Activated CD8-positive, alpha-beta memory T cell treated with anti-CD3 and anti-CD28 coated beads for 4 hours (primary cell): ENCODE results near the gene ZNHIT1.

Source experiments
- DNase-seq, 2 donors: peaks; one replicate each; pipeline ENCODE4 v3.0.0-alpha.2; 2020; ENCODE audit warnings: low read depth in 2 of 2

The ZNHIT1 gene

DNA sequence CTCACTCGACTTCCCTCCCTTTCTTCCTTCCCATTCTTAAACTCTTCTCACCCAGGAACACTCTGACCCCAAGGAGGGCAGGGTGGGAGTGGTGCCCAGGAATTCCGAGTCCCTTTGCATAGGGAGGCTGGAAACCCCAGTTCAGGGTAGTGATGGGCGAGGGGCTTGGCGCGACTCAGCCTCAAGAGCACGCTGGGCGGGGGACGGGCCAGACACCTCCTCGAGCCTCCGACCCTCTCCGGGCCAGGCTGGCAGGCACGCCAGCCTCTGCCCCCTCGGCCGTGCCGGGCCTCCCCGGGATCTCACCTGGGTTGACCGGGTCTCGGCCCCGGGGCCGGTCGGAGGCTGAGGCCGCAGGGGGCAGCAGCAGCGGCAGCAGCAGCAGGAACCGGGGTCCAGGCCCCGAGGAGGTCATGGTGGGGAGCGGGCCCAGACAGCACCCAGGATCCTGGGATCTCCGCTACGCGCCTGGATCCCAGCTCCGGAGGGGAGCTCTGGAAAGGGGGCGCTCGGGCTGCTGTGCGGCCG lies 1.0 kb upstream of the ZNHIT1 start:
- no peak for DNase-seq

- no peak for DNase-seq
These were observed 516 bp downstream of the ZNHIT1 start for GRCh38 chr7:101218236-101219125.

GRCh38 chr7:101220295-101220694 lies 2.3 kb downstream of the ZNHIT1 start:
- DNase-seq: no peak

GRCh38 chr7:101222275-101222830 lies 4.4 kb downstream of the ZNHIT1 start:
- DNase-seq: no peak

- DNase-seq: no peak
These were observed 5.6 kb downstream of the ZNHIT1 start for GRCh38 chr7:101223528-101223927.

- DNase-seq: no peak
These were observed 7.7 kb downstream of the ZNHIT1 start for GRCh38 chr7:101225650-101226049.

DNA sequence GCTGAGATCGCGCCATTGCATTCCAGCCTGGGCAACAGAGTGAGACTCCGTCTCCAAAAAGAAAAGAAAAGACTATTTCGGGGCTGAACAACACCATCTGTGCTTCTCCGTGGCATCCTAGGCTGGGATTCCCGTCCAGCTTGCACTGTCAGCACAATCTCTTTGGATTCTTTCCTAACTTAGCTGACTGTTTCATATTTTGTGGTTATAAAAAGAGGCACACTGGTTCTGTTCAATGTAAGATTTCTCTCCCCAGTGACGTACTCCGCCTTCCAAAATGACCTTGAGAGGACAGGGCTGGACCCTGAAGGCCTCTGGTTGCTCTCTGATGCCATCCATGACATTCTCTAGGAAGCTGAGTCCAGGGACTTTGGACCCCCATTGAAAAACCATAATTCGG lies 8.8 kb downstream of the ZNHIT1 start:
- no peak for DNase-seq

DNA sequence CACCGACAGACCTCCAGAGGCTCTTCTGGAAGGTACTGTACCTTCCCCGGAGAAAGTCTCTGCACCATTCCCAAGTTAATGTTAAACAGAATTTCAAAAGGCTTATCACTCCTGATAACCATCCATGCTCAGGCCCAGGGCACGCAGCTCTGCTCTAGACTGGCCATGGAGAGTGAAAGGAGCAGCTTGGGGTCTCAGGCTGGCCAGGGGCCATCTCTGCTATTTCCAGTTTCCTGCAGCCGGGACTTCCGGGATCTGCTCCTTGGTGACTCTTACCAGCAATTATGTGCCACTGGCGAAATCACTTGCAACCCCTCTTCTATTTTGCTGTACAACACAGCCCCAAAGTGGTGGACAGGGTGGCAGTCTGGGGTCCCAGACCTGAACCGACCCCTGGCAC lies 13.7 kb downstream of the ZNHIT1 start:
- DNase-seq: no peak

GRCh38 chr7:101232141-101232850 lies 14.3 kb downstream of the ZNHIT1 start:
- DNase-seq: no peak

- DNase-seq: no peak
These were observed 16.1 kb downstream of the ZNHIT1 start for GRCh38 chr7:101233907-101234547.

DNA sequence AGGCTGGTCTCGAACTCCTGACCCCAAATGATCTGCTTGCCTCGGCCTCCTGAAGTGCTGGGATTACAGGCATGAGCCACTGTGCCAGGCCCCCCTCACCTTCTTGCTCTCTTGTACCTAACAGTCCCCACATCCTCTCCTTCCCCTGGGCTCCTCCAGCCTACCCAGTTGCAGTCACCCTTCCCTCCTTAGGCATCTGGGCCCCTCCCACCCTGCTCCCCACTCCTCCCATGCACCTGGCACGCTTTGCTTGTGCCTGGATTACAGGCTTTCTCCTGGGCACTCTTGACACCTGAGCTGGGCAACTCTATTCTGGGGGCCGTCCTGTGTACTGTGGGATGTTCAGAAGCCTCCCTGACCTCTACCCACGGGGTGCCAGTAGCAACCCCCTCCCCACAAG lies 16.7 kb downstream of the ZNHIT1 start:
- no peak for DNase-seq

- no peak for DNase-seq
These were observed 17.1 kb downstream of the ZNHIT1 start for GRCh38 chr7:101235050-101235449.

DNA sequence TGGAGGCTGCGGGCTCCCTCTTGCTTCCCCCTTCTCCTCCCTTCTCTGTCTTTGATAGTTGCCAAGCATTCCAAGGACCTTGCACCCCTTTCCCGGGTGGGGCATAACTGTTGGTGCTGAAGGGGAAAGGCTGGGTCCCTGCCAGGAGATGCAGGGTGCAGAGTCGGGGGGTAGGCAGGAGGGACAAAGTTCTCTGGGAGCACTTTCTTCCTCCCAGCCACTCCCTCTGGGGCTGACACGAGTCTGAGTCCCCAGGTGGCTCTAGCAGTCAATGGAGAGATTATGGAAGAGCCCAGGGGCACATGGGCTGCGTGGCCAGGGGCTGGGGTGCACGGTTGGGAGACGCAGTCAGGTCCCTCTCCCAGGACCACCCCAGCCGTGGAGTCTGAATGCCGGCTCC lies 17.6 kb downstream of the ZNHIT1 start:
- DNase-seq: no peak

GRCh38 chr7:101236292-101236835 lies 18.4 kb downstream of the ZNHIT1 start:
- DNase-seq: no peak

DNA sequence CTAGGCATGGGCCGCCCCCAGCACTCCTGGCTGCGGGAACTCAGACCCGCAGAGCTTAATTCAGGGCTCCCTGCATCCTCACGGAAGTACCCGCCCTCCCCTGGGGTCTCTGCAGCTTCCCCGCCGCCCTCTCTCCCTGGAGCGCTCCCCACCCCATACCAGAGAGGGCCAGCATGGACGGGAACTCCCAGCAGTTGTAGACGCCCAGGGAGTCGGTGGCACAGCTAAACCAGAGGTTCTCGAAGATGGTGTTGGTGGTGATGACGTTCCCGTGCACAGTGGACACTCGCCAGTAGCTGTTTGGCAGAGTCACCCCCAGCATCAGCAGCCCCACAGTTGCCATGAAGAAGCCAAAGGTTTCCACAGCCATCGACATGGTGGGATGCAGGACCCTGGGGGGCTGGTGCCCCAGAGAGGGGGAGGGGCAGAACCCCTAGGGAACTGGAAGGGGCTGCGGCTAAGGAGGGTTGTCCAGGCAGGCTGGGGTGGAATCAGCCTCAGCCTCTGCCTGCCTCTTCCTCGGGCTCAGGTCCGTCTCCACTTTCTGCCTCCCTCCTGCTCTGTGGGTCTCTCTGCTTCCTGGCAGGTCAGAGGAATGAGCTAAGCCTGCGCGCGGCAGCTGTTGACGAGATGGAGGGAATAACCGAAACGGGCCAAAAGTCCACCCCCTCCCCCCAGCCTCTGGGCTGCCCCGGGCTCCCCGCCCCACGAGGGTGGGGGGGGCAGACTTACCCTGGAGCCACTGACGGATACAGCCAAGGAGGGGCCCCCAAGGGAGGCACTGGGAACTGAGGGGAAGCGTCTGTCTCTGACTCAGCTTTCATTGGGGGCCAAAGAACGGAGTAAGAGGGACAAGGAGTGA lies 19.5 kb downstream of the ZNHIT1 start, which contains the start of gene CLDN15:
Gene CLDN15 (minus strand): TSS at position 597 of the 862 bp plus-strand sequence. CDS start 221 bp downstream, at position 376.
- no peak for DNase-seq

- no peak for DNase-seq
These were observed 20.5 kb downstream of the ZNHIT1 start for GRCh38 chr7:101238226-101239182.

DNA sequence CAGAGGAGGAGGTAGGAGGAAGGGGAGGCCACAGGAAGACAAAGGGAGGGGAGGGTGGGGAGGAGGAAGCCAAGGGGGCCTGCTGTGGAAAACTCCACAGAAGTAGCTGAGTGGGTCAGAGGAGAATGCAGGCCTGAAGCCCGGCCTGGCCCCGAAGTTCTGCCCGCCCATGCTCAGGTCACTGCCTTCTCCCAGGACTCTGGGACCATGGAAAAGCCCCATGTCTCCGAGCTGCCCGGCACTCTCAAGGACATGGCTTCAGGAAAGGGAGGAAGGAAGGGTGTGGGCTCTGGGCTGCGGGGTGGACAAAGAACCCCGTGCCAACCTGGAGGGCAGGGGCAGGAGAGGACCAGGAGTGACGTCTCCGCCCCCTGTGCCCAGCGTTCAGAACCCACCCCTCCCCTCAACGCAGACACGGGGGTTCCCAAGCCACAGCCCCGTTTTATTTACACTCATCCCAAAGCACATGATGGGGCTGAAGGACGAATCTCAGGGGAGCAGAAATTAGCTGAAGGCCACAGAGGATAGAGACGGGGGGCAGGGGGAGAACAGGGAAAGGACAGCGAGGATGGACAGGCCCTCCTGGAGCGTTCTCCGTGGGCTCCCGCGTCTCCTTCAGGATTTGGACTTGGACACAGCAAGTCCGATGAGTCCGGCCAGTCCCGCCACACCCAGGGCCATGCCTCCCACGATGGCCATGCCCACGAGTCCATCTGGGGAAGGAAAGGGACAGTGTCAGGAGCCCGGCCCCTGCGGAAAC lies 21.4 kb downstream of the ZNHIT1 start:
- no peak for DNase-seq

DNA sequence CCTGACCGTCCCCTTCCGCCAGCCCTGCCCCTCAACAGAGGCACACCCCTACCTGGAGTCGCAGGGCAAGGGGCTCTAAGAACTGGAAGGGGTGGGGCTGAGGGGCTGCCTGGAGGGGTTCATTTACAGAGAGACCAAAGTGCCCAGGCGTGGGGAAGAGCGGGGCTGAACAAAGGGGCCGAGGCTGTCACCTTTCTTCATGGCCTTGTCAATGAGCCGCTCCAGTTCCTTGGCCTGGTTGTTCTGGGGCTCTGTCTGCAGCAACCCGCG lies 21.9 kb downstream of the ZNHIT1 start:
- no peak for DNase-seq
